HL-60 (cell line): Measurements from ENCODE around the gene KRT2.

Experiments used
- GABPA ChIP-seq: IDR thresholded peaks from 2 replicates; pipeline ENCODE4 v1.6.1; 2012; ENCODE audit warnings: low read depth
- POLR2AphosphoS5 ChIP-seq: IDR thresholded peaks from 2 replicates; pipeline ENCODE4 v1.6.1; 2012; ENCODE audit warnings: low read depth
- SPI1 ChIP-seq: IDR thresholded peaks from 2 replicates; pipeline ENCODE4 v1.6.1; 2012; ENCODE audit warnings: low read depth, mild to moderate bottlenecking, borderline replicate concordance
- TF ChIP-seq, protein P1 (sequence below): IDR thresholded peaks from one replicate; pipeline ENCODE4 v1.5.1; 2011; ENCODE audit warnings: low read length, control low read depth, inconsistent platforms; ENCODE audit not compliant: insufficient read depth
- TF ChIP-seq, protein P2 (sequence below): IDR thresholded peaks from 2 replicates; pipeline ENCODE4 v1.6.1; 2012; ENCODE audit warnings: low read depth; ENCODE audit not compliant: insufficient replicate concordance

DNA sequence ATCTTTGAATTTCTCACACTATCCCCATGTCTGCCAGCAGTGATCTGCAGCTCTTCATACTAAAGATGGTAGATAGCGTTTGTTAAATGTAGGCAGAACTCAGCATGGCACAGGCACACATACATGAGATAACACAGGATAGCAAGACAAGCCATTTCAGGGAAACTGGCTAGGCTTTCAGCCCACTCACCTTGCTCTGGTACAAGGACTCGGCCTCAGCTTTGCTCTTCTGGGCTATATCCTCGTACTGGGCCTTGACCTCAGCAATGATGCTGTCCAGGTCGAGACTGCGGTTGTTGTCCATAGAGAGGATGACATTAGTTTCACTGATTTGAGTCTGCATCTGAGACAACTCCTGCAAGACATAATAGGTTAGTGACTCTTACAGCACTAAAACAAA is 25.1 kb upstream of the KRT2 start:
- TF ChIP-seq GABPA (no peak), POLR2AphosphoS5 (no peak), SPI1 (no peak)
- TF ChIP-seq, protein P1, sequence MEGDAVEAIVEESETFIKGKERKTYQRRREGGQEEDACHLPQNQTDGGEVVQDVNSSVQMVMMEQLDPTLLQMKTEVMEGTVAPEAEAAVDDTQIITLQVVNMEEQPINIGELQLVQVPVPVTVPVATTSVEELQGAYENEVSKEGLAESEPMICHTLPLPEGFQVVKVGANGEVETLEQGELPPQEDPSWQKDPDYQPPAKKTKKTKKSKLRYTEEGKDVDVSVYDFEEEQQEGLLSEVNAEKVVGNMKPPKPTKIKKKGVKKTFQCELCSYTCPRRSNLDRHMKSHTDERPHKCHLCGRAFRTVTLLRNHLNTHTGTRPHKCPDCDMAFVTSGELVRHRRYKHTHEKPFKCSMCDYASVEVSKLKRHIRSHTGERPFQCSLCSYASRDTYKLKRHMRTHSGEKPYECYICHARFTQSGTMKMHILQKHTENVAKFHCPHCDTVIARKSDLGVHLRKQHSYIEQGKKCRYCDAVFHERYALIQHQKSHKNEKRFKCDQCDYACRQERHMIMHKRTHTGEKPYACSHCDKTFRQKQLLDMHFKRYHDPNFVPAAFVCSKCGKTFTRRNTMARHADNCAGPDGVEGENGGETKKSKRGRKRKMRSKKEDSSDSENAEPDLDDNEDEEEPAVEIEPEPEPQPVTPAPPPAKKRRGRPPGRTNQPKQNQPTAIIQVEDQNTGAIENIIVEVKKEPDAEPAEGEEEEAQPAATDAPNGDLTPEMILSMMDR, result no peak
- TF ChIP-seq, protein P2, sequence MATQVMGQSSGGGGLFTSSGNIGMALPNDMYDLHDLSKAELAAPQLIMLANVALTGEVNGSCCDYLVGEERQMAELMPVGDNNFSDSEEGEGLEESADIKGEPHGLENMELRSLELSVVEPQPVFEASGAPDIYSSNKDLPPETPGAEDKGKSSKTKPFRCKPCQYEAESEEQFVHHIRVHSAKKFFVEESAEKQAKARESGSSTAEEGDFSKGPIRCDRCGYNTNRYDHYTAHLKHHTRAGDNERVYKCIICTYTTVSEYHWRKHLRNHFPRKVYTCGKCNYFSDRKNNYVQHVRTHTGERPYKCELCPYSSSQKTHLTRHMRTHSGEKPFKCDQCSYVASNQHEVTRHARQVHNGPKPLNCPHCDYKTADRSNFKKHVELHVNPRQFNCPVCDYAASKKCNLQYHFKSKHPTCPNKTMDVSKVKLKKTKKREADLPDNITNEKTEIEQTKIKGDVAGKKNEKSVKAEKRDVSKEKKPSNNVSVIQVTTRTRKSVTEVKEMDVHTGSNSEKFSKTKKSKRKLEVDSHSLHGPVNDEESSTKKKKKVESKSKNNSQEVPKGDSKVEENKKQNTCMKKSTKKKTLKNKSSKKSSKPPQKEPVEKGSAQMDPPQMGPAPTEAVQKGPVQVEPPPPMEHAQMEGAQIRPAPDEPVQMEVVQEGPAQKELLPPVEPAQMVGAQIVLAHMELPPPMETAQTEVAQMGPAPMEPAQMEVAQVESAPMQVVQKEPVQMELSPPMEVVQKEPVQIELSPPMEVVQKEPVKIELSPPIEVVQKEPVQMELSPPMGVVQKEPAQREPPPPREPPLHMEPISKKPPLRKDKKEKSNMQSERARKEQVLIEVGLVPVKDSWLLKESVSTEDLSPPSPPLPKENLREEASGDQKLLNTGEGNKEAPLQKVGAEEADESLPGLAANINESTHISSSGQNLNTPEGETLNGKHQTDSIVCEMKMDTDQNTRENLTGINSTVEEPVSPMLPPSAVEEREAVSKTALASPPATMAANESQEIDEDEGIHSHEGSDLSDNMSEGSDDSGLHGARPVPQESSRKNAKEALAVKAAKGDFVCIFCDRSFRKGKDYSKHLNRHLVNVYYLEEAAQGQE, result no peak
